Fibroblast of skin of scalp (primary cell): Measurements from ENCODE around the gene PHF13.

ENCODE experiments used
- DNase-seq: peaks from one replicate; pipeline ENCODE4 v3.0.0-alpha.2; 2013

PHF13 gene

DNA sequence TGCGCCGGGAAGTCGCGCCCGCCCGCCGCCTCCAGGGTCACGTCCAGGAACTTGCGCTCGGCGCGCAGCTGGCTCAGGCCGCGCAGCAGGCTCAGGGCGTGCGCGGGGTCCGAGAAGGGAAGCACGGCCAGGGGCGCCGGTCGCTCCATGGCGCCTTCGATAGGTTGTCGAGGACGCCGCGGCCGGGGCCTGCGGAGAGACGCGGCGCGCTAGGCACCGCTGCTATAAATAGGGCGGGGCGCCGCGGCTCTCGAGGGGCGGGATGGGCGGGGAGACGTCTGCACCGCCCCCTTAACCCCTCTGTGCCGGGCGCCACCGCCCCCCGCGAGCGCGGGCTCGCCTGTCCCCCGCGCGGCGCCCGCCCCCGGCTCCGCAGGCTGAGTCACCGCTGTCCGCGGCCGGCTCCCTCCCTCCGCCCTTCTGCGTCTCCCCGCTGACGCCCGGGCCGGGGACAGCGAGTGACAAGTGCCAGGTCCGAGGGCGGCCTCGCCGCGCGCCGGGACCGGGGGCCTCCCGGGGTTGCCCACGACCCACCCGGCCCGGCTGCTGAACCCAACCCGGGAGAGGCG is 10.8 kb upstream of the PHF13 start, which contains the start of gene KLHL21:
Gene KLHL21, minus strand, starts transcription at position 201 of the 569 bp plus-strand sequence. Its CDS starts 52 bp downstream, at position 149.
- DNase-seq: peak; percentile 93

- DNase-seq: peak; percentile 80
These were observed 10.2 kb upstream of the PHF13 start for GRCh38 chr1:6603238-6603914.

DNA sequence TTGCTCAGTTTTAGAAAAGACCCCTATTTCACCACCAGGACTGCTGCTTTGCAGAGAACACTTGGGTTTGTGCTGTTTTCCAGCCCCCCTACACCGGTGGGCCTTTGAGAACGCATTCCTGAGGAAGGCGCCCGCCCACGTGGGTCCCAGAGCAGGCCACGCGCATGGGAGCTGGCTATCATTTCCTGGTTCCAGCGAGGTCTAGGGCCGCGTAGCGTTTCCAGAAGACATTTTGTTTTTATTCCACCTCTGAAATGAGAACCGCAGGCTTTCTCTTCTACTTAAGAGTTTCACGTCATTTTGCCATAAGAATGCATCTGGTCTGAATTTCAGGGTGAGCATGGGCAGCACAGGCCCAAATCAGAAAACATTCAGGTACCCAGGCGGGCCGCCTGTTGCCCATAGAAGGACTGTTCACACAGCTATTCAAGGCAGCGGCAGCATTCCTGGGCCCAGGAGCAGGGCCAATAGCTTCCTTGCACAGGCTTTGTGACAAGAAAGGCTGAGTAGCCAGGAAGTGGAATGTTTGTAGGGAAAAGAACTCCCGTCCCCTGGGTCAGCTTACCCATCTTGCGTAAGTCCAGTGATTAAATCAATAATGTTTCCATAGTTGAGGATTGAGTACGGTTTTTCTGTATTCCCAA is 9.5 kb upstream of the PHF13 start:
- DNase-seq: peak; percentile 91

DNA sequence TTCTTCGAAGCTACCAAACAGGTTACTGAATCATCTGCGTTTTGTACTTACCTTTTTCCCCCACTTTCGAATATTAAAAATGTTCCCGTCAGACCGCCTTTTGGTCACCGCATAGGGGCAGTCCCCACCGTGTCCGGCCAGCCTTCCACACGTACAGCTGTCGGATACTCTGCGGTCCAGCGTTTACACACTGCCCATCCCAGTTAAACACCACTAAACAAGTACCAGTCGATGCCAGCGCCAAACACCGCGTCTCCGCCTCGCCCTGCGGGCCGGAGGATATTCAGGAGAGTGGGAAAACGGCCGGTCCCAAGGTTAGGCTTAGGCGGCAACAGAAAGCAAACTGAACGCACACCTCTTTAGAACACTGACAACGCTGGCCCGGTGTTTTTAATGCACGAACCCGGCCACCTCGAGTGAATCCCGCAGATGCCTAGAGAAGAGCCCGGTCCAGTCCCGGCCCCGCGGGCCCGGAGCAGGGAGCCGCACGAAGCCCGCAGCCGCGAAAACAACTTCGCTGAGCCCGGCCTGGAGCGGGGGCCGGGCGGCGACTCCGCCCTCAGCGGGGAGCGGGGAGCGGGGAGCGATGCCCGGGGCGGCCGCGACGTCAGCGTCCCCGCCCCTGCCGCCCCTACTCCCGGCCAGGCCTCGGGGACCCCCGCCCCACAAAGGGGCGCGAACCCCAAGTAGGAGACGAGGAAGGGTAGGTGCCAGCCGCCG is 730 bp upstream of the PHF13 start:
- peak; percentile 13 for DNase-seq

GRCh38 chr1:6614019-6614928 is 743 bp downstream of the PHF13 start:
- peak; percentile 53 for DNase-seq

DNA sequence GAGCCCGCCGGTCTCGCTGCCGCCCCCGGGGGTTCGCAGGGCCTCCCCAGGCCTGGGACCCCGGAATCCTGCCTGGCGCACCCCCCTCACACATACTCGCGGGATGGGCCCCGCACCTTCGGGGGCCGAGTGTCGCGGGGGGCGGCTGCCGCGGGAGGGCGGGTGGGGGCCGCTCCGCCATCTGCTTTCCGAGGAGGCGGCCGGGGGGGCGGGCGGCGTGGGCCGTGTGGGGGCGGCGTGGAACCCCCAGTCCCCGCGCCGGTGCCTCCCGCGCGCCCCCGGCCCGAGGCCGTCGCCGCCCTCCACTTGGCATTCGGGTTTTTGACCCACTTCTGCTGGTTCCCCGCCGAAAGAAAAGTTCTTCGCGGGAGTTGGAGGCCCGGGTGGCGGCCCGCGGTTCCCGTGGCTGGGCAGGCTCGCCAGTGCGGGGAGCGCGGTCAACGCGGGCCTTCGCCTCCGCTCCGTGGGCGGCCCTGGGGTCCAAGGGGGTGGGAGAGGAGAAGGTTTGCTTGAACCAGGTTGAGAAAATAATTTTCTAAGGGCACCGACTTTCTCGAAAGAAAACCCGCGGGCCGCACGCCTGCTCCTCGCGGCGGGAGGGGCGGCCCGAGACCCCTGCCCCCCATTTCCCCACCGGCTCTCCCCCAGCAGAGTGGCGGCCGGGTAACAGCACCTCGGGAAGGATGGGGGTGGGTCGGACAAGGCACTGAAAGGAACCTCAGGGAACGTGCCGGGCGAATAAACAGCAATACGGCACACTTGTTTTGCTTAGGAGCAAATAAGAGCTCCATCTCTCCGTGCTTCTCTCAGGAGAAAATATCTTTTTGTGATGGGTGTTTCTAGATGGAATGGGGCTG is 1.6 kb downstream of the PHF13 start:
- no peak for DNase-seq

GRCh38 chr1:6619045-6619444 is 5.5 kb downstream of the PHF13 start:
- DNase-seq: no peak

DNA sequence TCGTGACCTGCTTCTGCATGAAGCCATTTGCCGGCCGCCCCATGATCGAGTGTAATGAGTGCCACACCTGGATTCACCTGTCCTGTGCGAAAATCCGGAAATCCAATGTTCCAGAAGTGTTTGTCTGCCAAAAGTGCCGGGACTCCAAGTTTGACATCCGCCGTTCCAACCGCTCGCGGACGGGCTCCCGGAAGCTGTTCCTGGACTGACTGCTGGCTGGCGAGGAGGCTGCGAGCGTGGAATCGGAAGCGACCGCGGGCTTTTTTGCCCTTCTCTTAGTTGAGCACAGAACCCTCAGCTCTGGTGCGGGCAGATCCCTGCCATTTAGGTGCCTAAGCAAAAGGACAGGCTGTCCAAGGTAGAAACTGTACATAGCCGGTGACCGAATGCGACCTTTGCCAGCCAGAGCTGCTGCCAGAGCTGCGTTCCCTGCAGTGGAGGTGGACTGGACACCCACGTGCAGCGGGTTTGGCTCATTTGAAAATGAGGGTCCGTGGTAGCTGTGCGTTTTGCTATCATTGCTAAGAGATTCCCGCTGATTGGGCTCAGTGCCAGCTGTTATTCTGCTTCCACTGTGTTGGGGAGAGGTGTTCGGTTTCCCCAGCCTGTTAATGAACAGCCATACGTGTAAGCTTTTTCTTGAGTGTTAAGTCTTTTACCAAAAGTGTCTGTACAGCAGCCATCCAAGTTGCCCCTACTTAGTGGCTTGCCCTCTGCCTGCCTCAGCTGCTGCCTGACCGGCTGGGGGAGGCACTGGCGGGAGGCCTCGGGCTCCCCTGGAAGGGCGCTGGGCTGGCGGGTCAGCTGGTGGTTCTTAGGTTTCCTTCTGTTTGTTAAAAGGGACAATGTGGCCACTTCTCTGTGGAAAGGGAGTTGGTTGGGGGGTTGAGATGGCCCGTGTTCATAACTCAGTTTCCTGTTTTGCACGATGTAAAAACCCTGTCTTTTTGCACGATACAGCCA is 8.2 kb downstream of the PHF13 start:
- no peak for DNase-seq

- DNase-seq: no peak
These were observed 9.0 kb downstream of the PHF13 start for GRCh38 chr1:6622396-6623152.

DNA sequence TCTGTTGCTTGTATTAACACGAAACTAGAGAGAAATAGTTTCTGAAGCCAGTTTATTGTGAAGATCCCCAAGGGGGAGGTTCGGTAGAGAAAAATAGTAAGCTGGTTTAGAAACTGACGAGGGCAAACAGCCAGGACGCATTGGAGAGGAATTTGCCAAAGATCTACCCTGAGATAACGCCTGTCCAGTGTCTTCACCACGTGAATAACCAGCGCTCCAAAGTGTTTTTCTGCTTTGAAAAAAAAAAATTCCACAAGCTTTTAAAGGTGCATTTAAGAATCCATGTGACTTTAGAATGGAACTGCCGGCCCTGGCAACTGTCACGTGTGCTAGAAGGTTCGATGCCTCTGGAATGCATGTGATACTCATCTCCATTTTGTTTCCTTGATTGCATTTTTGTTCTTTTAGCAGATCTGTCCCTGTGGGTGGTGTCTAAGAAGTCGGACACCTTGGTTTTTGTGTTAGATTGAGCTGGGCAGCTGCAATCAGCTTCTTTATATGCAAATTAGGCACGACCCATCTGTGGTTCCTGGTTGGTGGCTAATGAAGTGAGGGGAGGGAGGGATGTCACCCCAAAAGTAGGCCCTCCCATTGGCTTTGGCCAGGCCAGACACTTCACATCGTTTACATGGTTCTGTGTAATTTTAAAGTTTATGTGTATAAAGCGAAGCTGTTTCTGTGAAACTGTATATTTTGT is 9.9 kb downstream of the PHF13 start:
- no peak for DNase-seq

- peak; percentile 88 for DNase-seq
These were observed 11.4 kb downstream of the PHF13 start, which contains the start of gene THAP3 for GRCh38 chr1:6624710-6625583. TSS of gene THAP3 (plus strand) at chr1:6624868. CDS start at chr1:6625219, 351 bp downstream.

GRCh38 chr1:6625584-6626149 is 12.1 kb downstream of the PHF13 start:
- peak; percentile 74 for DNase-seq

DNA sequence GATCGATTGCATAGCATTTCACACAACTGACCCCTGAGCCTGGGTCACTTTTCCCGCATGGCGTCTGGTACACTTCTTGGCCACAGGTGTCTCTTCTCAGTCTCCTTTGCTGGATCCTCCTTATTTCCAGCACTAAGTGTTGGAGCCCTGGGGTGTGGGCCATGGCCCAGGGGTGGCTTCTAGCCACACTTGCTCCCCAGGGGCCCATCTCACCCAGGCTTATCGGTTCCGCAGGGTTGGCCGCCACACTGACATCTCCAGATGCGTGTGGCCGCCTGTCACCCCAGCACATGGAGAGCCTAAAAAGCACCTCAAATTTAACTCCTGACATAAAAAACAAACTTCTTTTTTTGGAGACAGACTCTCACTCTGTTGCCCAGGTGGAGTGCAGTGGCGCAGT is 13.5 kb downstream of the PHF13 start:
- DNase-seq: no peak

DNA sequence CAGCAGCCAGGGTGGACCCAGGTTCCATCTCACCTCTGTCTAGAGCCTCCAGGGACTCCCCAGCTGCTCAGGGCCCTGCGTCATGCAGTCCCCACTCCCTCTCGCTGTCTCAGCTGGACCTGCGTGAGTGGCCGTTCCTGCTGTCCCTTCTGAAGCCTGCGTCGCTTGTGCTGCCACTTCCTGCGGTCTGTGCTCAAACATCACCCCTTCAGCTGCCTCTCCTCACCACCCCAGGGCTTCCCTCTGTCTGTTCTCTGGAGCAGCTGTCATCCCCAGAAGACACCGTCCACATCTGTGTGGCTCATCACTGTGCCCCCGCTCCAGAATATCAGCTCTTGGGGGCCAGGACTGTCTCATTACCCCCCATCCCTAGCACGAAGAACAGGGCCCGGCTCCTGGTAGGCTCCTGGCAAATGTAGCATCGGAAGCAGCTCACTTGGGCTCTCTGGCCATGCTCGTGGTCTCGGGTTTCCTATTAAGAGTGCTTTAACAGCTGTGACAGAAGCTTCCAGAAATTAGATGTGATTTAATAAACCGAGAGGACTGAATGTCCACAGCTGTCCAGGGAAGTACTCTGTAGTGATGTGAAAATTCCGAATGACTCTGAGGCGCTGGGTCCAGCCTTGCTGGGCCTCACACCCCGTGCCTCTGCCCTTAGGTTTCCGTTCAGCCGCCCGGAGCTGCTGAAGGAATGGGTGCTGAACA is 14.5 kb downstream of the PHF13 start:
- DNase-seq: no peak

- no peak for DNase-seq
These were observed 15.5 kb downstream of the PHF13 start for GRCh38 chr1:6628971-6629479.

GRCh38 chr1:6630027-6630426 is 16.5 kb downstream of the PHF13 start:
- no peak for DNase-seq
